Right lobe of liver (tissue), 6 donors: ENCODE measurements around the gene LRRC2. TPM values are rescaled to one million over a fixed set of nuclear protein-coding genes. Genes with fewer than 3 reads are reported as not detected.

ENCODE experiments used
- ATAC-seq, 4 donors: fragments of 200-7000 bp; cut with Tn5 transposase; one replicate each; pipeline ENCODE4 v1.9.1; 2020; ENCODE audit warnings: mild to moderate bottlenecking in 4 of 4, moderate library complexity in 4 of 4
- DNase-seq, 3 donors: peaks; one replicate each; pipeline ENCODE4 v3.0.0-alpha.2; 2020
- H3K27ac ChIP-seq, 3 donors: fragments of 200-600 bp; one replicate each; pipeline ENCODE4 v1.8.0; 2022
- H3K27me3 ChIP-seq, 2 donors: fragments of 200-600 bp; one replicate each; pipeline ENCODE4 v1.8.0; 2022
- H3K36me3 ChIP-seq, 4 donors: fragments of 200-600 bp; sonication (generic) in 1 of 4; one replicate each; pipeline versions ENCODE4 v1.5.1 to v1.8.0; 2017 to 2022; ENCODE audit warnings: control low read depth in 1 of 4
- H3K4me1 ChIP-seq, 4 donors: fragments of 200-600 bp; sonication (generic) in 1 of 4; one replicate each; pipeline versions ENCODE4 v1.5.1 to v1.8.0; 2017 to 2022; ENCODE audit warnings: control low read depth in 1 of 4
- H3K4me3 ChIP-seq, 3 donors: fragments of 200-600 bp; one replicate each; pipeline ENCODE4 v1.8.0; 2022
- H3K9me3 ChIP-seq, 4 donors: fragments of 200-600 bp; sonication (generic) in 1 of 4; one replicate each; pipeline versions ENCODE4 v1.5.1 to v1.8.0; 2017 to 2022; ENCODE audit warnings: control low read depth in 1 of 4
- CTCF ChIP-seq, 4 donors: fragments of 200-600 bp in 3 of 4; fragments of 450-650 bp in 1 of 4; IDR thresholded peaks; one replicate each; pipeline versions ENCODE4 v1.5.1 to v1.8.0; 2016 to 2022; ENCODE audit warnings: antibody characterized with exemption in 4 of 4, mild to moderate bottlenecking in 2 of 4
- POLR2A ChIP-seq: fragments of 450-650 bp; IDR thresholded peaks from one replicate; pipeline ENCODE4 v1.6.1; 2017; ENCODE audit warnings: antibody characterized with exemption, mild to moderate bottlenecking
- WGBS: methylation state at CpG from one replicate; pipeline ENCODE4 v1.1.6; 2018; ENCODE audit warnings: low coverage, low lambda C conversion rate; ENCODE audit not compliant: insufficient coverage; ENCODE audit errors: missing lambda C conversion rate; 5-methylcytosine and 5-hydroxymethylcytosine counted together
- intact Hi-C, 2 donors: fragments of 100-400 bp; cut with DNase I; formaldehyde crosslinking; loops; one replicate each; pipeline versions ENCODE4 v1.11.2 to v1.14.1; 2022
- total RNA-seq, 6 experiments: library from RNA; depleted of rRNA in 2 of 6; stranded (reverse); fragments of >200 nt in 2 of 6; fragmentation: NEBNext Ultra II Directional in 3 of 6; extraction: Animal tissue kit (Norgen Biotek cat#: 25700) in 3 of 6; gene quantifications; one replicate each; pipeline versions ENCODE4 v1.1.0 to v1.2.4, GENCODE V29; 2016 to 2023
- donor health status: DM: no; HTN: yes; CAD: no.
- donor health status: DM: no; HTN: no; CAD: no.
- donor health status: DM: no; HTN: no; CAD: no.
- donor health status: DM: no; HTN: yes; CAD: no.
- donor health status: DM: no; HTN: yes; CAD: no.

The LRRC2 gene
- total RNA-seq, 6 experiments from 2014 or later = 4.3 to 8.9 (median 6.1) TPM

GRCh38 chr3:46537316-46537715 is 28.8 kb downstream of the LRRC2 start:
- intact Hi-C loops = no loop called here
- no peaks in the 10 kb centered on the region for H3K27me3 ChIP-seq
- H3K27ac ChIP-seq = no peak overlapping the region
- ATAC-seq (peak in 1 of 4 donors; percentile 61), DNase-seq (no peak)
- no peaks in the 10 kb centered on the region for H3K36me3 ChIP-seq
- WGBS = 71% methylated on average over 1 of the region's 1 CpG
- H3K9me3 ChIP-seq = no peaks in the 10 kb centered on the region
- no peak for TF ChIP-seq CTCF (IDR thresholded peaks at IDR 0.05)
- TF ChIP-seq POLR2A = no peak
- peaks cover 0 to 9% (median 0%) of the 10 kb centered on the region in 4 donors for H3K4me1 ChIP-seq
- no peak overlapping the region for H3K4me3 ChIP-seq

GRCh38 chr3:46536758-46537157 is 29.3 kb downstream of the LRRC2 start:
- Histone ChIP-seq H3K4me3 (no peak overlapping the region), H3K36me3 (no peaks in the 10 kb centered on the region), H3K4me1 (peaks cover 0 to 9% (median 0%) of the 10 kb centered on the region in 4 donors), H3K9me3 (no peaks in the 10 kb centered on the region), H3K27ac (no peak overlapping the region), H3K27me3 (no peaks in the 10 kb centered on the region)
- TF ChIP-seq CTCF (IDR thresholded peaks at IDR 0.05) (no peak), POLR2A (no peak)
- intact Hi-C loops = no loop called here
- DNase-seq (no peak), ATAC-seq (no peak)

GRCh38 chr3:46535746-46536145 is 30.4 kb downstream of the LRRC2 start:
- intact Hi-C loops = no loop called here
- Histone ChIP-seq H3K36me3 (no peaks in the 10 kb centered on the region), H3K27me3 (no peaks in the 10 kb centered on the region), H3K9me3 (no peaks in the 10 kb centered on the region), H3K4me3 (no peak overlapping the region), H3K4me1 (peaks cover 0 to 9% (median 0%) of the 10 kb centered on the region in 4 donors), H3K27ac (no peak overlapping the region)
- WGBS = 89% methylated on average over 5 of the region's 5 CpGs
- ATAC-seq = no peak
- no peak for TF ChIP-seq POLR2A
- TF ChIP-seq CTCF (IDR thresholded peaks at IDR 0.05) = no peak
- no peak for DNase-seq

- Histone ChIP-seq H3K9me3 (no peaks in the 10 kb centered on the region), H3K27me3 (no peaks in the 10 kb centered on the region), H3K36me3 (no peaks in the 10 kb centered on the region), H3K4me1 (peaks cover 0 to 9% (median 0%) of the 10 kb centered on the region in 4 donors), H3K27ac (no peak overlapping the region), H3K4me3 (no peak overlapping the region)
- no peak for TF ChIP-seq CTCF (IDR thresholded peaks at IDR 0.05)
- no peak for TF ChIP-seq POLR2A
- no peak for DNase-seq
- 95% methylated on average over 2 of the region's 3 CpGs for WGBS
- intact Hi-C loops = no loop called here
- ATAC-seq = no peak
Observed at GRCh38 chr3:46533091-46533490, 33.0 kb downstream of the LRRC2 start.

GRCh38 chr3:46527239-46527638 is 38.9 kb downstream of the LRRC2 start:
- 83% methylated on average over 3 of the region's 5 CpGs for WGBS
- DNase-seq = no peak
- no peak for TF ChIP-seq POLR2A
- TF ChIP-seq CTCF (IDR thresholded peaks at IDR 0.05) = no peak

More at GRCh38 chr3:46527239-46527638, 38.9 kb downstream of the LRRC2 start:
- Histone ChIP-seq H3K27ac (no peak overlapping the region), H3K27me3 (no peaks in the 10 kb centered on the region), H3K9me3 (no peaks in the 10 kb centered on the region), H3K4me1 (no peaks in the 10 kb centered on the region), H3K36me3 (no peaks in the 10 kb centered on the region), H3K4me3 (no peak overlapping the region)
- no peak for ATAC-seq
- intact Hi-C loops = no loop called here
